Measurements from ENCODE around the gene ITPR1. TPM values are rescaled to one million over a fixed set of nuclear protein-coding genes. Genes with fewer than 3 reads are reported as not detected.

Gene ITPR1
- polyA plus RNA-seq, 1 of the 3 experiments (the other 2 are of a cell fraction), result 5.9 TPM

DNA sequence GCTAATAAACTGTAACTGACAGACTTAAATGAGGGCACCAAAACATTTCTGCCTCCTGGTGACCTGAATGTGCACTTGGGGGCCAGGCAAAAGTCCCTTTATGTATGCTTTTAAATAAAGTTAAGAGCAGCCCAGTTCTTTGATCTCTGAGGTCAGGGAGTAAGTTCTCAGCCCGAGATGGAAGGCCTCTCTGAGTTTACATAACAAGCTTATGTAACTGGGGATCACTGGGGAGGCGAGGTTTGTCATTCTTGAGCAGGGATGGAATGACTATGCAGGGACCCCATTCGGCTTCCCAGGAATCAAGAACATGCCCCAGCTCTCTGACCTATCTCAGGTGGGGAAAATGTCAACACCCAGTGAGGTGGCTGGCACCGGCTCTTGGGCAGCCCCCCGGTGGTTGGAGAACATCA is 287.4 kb downstream of the ITPR1 start:
- no peak overlapping the region for H3K9ac ChIP-seq
- 96% methylated on average over 3 of the region's 5 CpGs for WGBS (ENCODE audit: low lambda C conversion rate)
- TF ChIP-seq GATA2 (CRISPR knock-in tag; IDR thresholded peaks at IDR 0.05) (no peak), SMC3 (IDR thresholded peaks at IDR 0.05; ENCODE audit: low read depth, low read length) (no peak), MXI1 (IDR thresholded peaks at IDR 0.05; ENCODE audit: low read depth, low read length) (no peak), POLR2AphosphoS5 (IDR thresholded peaks at IDR 0.05; ENCODE audit: low read depth, low read length) (no peak), NRF1 (IDR thresholded peaks at IDR 0.05; ENCODE audit: low read depth, low read length) (no peak), TEAD4 (IDR thresholded peaks at IDR 0.05; ENCODE audit: borderline replicate concordance, insufficient read depth) (no peak), SIN3A (IDR thresholded peaks at IDR 0.05; ENCODE audit: borderline replicate concordance, low read depth, low read length) (no peak)
- TF ChIP-seq, protein P1, sequence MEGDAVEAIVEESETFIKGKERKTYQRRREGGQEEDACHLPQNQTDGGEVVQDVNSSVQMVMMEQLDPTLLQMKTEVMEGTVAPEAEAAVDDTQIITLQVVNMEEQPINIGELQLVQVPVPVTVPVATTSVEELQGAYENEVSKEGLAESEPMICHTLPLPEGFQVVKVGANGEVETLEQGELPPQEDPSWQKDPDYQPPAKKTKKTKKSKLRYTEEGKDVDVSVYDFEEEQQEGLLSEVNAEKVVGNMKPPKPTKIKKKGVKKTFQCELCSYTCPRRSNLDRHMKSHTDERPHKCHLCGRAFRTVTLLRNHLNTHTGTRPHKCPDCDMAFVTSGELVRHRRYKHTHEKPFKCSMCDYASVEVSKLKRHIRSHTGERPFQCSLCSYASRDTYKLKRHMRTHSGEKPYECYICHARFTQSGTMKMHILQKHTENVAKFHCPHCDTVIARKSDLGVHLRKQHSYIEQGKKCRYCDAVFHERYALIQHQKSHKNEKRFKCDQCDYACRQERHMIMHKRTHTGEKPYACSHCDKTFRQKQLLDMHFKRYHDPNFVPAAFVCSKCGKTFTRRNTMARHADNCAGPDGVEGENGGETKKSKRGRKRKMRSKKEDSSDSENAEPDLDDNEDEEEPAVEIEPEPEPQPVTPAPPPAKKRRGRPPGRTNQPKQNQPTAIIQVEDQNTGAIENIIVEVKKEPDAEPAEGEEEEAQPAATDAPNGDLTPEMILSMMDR (IDR thresholded peaks at IDR 0.05), result no peak
- TF ChIP-seq, protein P2, sequence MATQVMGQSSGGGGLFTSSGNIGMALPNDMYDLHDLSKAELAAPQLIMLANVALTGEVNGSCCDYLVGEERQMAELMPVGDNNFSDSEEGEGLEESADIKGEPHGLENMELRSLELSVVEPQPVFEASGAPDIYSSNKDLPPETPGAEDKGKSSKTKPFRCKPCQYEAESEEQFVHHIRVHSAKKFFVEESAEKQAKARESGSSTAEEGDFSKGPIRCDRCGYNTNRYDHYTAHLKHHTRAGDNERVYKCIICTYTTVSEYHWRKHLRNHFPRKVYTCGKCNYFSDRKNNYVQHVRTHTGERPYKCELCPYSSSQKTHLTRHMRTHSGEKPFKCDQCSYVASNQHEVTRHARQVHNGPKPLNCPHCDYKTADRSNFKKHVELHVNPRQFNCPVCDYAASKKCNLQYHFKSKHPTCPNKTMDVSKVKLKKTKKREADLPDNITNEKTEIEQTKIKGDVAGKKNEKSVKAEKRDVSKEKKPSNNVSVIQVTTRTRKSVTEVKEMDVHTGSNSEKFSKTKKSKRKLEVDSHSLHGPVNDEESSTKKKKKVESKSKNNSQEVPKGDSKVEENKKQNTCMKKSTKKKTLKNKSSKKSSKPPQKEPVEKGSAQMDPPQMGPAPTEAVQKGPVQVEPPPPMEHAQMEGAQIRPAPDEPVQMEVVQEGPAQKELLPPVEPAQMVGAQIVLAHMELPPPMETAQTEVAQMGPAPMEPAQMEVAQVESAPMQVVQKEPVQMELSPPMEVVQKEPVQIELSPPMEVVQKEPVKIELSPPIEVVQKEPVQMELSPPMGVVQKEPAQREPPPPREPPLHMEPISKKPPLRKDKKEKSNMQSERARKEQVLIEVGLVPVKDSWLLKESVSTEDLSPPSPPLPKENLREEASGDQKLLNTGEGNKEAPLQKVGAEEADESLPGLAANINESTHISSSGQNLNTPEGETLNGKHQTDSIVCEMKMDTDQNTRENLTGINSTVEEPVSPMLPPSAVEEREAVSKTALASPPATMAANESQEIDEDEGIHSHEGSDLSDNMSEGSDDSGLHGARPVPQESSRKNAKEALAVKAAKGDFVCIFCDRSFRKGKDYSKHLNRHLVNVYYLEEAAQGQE (IDR thresholded peaks at IDR 0.05; ENCODE audit: low read depth, low read length), result no peak
- TF ChIP-seq, protein P3, sequence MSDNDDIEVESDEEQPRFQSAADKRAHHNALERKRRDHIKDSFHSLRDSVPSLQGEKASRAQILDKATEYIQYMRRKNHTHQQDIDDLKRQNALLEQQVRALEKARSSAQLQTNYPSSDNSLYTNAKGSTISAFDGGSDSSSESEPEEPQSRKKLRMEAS (IDR thresholded peaks at IDR 0.05; ENCODE audit: low read depth), result no peak
- TF ChIP-seq, protein P4, sequence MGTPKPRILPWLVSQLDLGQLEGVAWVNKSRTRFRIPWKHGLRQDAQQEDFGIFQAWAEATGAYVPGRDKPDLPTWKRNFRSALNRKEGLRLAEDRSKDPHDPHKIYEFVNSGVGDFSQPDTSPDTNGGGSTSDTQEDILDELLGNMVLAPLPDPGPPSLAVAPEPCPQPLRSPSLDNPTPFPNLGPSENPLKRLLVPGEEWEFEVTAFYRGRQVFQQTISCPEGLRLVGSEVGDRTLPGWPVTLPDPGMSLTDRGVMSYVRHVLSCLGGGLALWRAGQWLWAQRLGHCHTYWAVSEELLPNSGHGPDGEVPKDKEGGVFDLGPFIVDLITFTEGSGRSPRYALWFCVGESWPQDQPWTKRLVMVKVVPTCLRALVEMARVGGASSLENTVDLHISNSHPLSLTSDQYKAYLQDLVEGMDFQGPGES (IDR thresholded peaks at IDR 0.05; ENCODE audit: low read depth, low read length), result no peak
- H3K36me3 ChIP-seq (replicated peaks in 1 of 2; ENCODE audit: control insufficient read depth in 1 of 2, insufficient read depth in 2 of 2, low read length in 1 of 2), result peaks cover 0 to 13% of the 10 kb centered on the region in 2 experiments
- no peak overlapping the region for H3K4me3 ChIP-seq (ENCODE audit: low read depth in 2 of 2, low read length in 1 of 2)
- H3F3A ChIP-seq (replicated peaks; ENCODE audit: insufficient read depth), result no peaks in the 10 kb centered on the region
- no peak overlapping the region for H3K4me2 ChIP-seq
- H3K9me3 ChIP-seq, result no peaks in the 10 kb centered on the region
- H3K79me2 ChIP-seq (ENCODE audit: insufficient read depth), result no peaks in the 10 kb centered on the region
- no peak overlapping the region for H3K27ac ChIP-seq (ENCODE audit: low read depth in 2 of 2, low read length in 1 of 2)
- DNase-seq, result no peak
- H4K20me1 ChIP-seq (ENCODE audit: insufficient read depth), result no peaks in the 10 kb centered on the region
- peaks cover 0 to 5% of the 10 kb centered on the region in 2 experiments; a peak in 1 of 4 replicates for H3K4me1 ChIP-seq (ENCODE audit: control insufficient read depth in 1 of 2, insufficient read depth in 2 of 2, low read depth in 1 of 2, low read length in 1 of 2)
- no peaks in the 10 kb centered on the region for H3K27me3 ChIP-seq (ENCODE audit: insufficient read depth)
- CTCF ChIA-PET, result interaction anchor here (0.7 to 1.2 kb wide), 2 partner anchors 10 to 24 kb away, joined by 3 to 4 read pairs; no protein-coding TSS in a partner anchor
- H2AFZ ChIP-seq (ENCODE audit: low read depth), result no peak overlapping the region
- H3K9me2 ChIP-seq, result no peaks in the 10 kb centered on the region
- POLR2A ChIA-PET, result no interaction called here

Measured in SK-N-SH (cell line).